ENCODE measurements around the gene ALDH1A1. TPM values are rescaled to one million over a fixed set of nuclear protein-coding genes. Genes with fewer than 3 reads are reported as not detected.

Gene ALDH1A1
- total and polyA plus RNA-seq, 2 of the 8 experiments (the other 6 are each of a cell fraction or from before 2014, with no cell fraction given), result 0.50 to 0.82 TPM

- Histone ChIP-seq H2AK5ac (ENCODE audit: low read depth, low read length) (no peak overlapping the region), H2BK12ac (ENCODE audit: low read depth, low read length) (no peak overlapping the region), H3K56ac (replicated peaks; ENCODE audit: insufficient read length, low read depth, low read length) (no peak overlapping the region), H3K79me1 (ENCODE audit: low read depth, low read length) (no peaks in the 10 kb centered on the region), H4K5ac (ENCODE audit: insufficient read length, low read depth, low read length) (no peak overlapping the region), H2BK20ac (ENCODE audit: low read length) (no peak overlapping the region), H2BK15ac (ENCODE audit: low read length) (no peak overlapping the region), H3K4ac (replicated peaks; ENCODE audit: insufficient read length, low read depth, low read length) (no peak overlapping the region), H4K91ac (replicated peaks; ENCODE audit: insufficient read length, low read length) (no peak overlapping the region), H2BK5ac (ENCODE audit: low read depth, low read length) (no peak overlapping the region), H2BK120ac (replicated peaks; ENCODE audit: low read depth, low read length) (no peak overlapping the region), H3K36me3 (ENCODE audit: control insufficient read depth in 2 of 4, insufficient read depth in 4 of 4, low read length in 3 of 4) (no peaks in the 10 kb centered on the region), H3K9ac (replicated peaks in 1 of 4; ENCODE audit: extremely low read depth in 1 of 4, low read depth in 3 of 4, low read length in 3 of 4) (no peak overlapping the region), H3K14ac (ENCODE audit: insufficient read length) (no peak overlapping the region), H4K8ac (ENCODE audit: extremely low read depth, insufficient read depth, low read length) (no peak overlapping the region), H3K79me2 (ENCODE audit: control insufficient read depth in 1 of 2, insufficient read depth in 2 of 2, low read length in 2 of 2) (no peaks in the 10 kb centered on the region), H3K27ac (ENCODE audit: low read depth, low read length) (no peak overlapping the region), H3K9me3 (ENCODE audit: insufficient read depth in 2 of 2, low read depth in 1 of 2, low read length in 1 of 2) (no peaks in the 10 kb centered on the region), H3K27me3 (replicated peaks in 1 of 4; ENCODE audit: control insufficient read depth in 3 of 4, extremely low read depth in 1 of 4, insufficient read depth in 3 of 4, low read length in 3 of 4) (no peaks in the 10 kb centered on the region), H2AFZ (ENCODE audit: low read length) (no peak overlapping the region), H3K4me2 (ENCODE audit: insufficient read depth in 1 of 2, low read depth in 2 of 2, low read length in 2 of 2) (no peak overlapping the region), H3K23ac (ENCODE audit: insufficient read length) (no peak overlapping the region), H4K20me1 (replicated peaks in 1 of 2; ENCODE audit: control insufficient read depth in 1 of 2, insufficient read depth in 2 of 2, low read length in 2 of 2) (no peaks in the 10 kb centered on the region), H3K4me1 (replicated peaks in 1 of 4; ENCODE audit: control insufficient read depth in 3 of 4, insufficient read depth in 4 of 4, low read length in 3 of 4) (no peaks in the 10 kb centered on the region), H3K18ac (ENCODE audit: extremely low read depth, low read length) (no peak overlapping the region), H3K23me2 (ENCODE audit: low read depth, low read length) (no peaks in the 10 kb centered on the region), H3K4me3 (ENCODE audit: extremely low read depth in 1 of 4, insufficient read depth in 2 of 4, low read depth in 3 of 4, low read length in 4 of 4) (no peak overlapping the region)
- WGBS, 2 experiments (ENCODE audit: extremely low coverage in 1 of 2, insufficient coverage in 1 of 2, insufficient read length in 1 of 2, insufficient replicate concordance in 2 of 2, low coverage in 1 of 2, low lambda C conversion rate in 2 of 2, missing lambda C conversion rate in 1 of 2), result 93% methylated on average over 2 of the region's 2 CpGs; no CpG with 5 or more reads in 1 of the 2 experiments
- FAIRE-seq, result no peak
- DNase-seq (ENCODE audit: low read depth in 1 of 2, low spot score in 2 of 2), result no peak
- ChIA-PET CTCF (ENCODE audit: partially characterized antibody) (interaction anchor here (0.6 to 1.2 kb wide), 2 partner anchors 43 to 254 kb away, joined by 3 read pairs; no protein-coding TSS in a partner anchor), POLR2A (ENCODE audit: partially characterized antibody) (no interaction called here)
- TF ChIP-seq SIX5 (IDR thresholded peaks at IDR 0.05; ENCODE audit: low read depth, low read length), result no peak
- TF ChIP-seq NANOG (IDR thresholded peaks at IDR 0.05; ENCODE audit: insufficient read depth, low read depth, low read length, poor library complexity, severe bottlenecking), result no peak
- no peak for TF ChIP-seq RAD21 (IDR thresholded peaks at IDR 0.05 in 1 of 2, conservative IDR thresholded peaks at IDR 0.05 in 1 of 2; ENCODE audit: low read depth in 2 of 2, low read length in 2 of 2)
- no peak for TF ChIP-seq E2F6 (IDR thresholded peaks at IDR 0.05)
- no peak for TF ChIP-seq CTBP2 (IDR thresholded peaks at IDR 0.05; ENCODE audit: borderline replicate concordance, insufficient read depth, insufficient read length, low read length)
- no peak for TF ChIP-seq EGR1 (IDR thresholded peaks at IDR 0.05; ENCODE audit: borderline replicate concordance, low read depth, low read length)
- no peak for TF ChIP-seq BCL11A (IDR thresholded peaks at IDR 0.05; ENCODE audit: low read depth in 2 of 2, low read length in 2 of 2)
- no peak for TF ChIP-seq EZH2 (IDR thresholded peaks at IDR 0.05; ENCODE audit: low read depth, low read length, severe bottlenecking)
- TF ChIP-seq KDM4A (IDR thresholded peaks at IDR 0.05; ENCODE audit: low read depth, low read length, severe bottlenecking), result no peak
- TF ChIP-seq MAX (IDR thresholded peaks at IDR 0.05), result no peak
- TF ChIP-seq CEBPB (IDR thresholded peaks at IDR 0.05; ENCODE audit: low read depth, low read length), result no peak
- no peak for TF ChIP-seq POLR2A (IDR thresholded peaks at IDR 0.05; ENCODE audit: control extremely low read depth in 1 of 2, low read depth in 2 of 2, low read length in 2 of 2)
These were observed 8.9 kb downstream of the ALDH1A1 start for GRCh38 chr9:72943844-72944462.

Data from H1 (cell line).